Activated CD8-positive, alpha-beta memory T cell treated with anti-CD3 and anti-CD28 coated beads for 24 hours (primary cell): ENCODE measurements around the gene RPP21.
A peak's percentile ranks its signal among the peaks of the same experiment; 100 is the strongest.
"Not testable (repeated sequence)": the region's sequence is repeated elsewhere in the genome, so short reads cannot be mapped to it uniquely, and the experiment has no call there.

Source experiments
- DNase-seq: peaks from one replicate; pipeline ENCODE4 v3.0.0-alpha.2; 2020

Gene RPP21

GRCh38 chr6:30331981-30332380, 13.0 kb upstream of the RPP21 start:
- no peak for DNase-seq

GRCh38 chr6:30334075-30334783, 10.7 kb upstream of the RPP21 start:
- DNase-seq, result no peak

- no peak for DNase-seq
These were observed 4.3 kb upstream of the RPP21 start for GRCh38 chr6:30340589-30341054.

- DNase-seq, result no peak
These were observed 3.7 kb upstream of the RPP21 start for GRCh38 chr6:30341218-30341617.

- DNase-seq, result no peak
These were observed 3.2 kb upstream of the RPP21 start for GRCh38 chr6:30341728-30342127.

GRCh38 chr6:30344191-30344867, 627 bp upstream of the RPP21 start:
- DNase-seq, result no peak

GRCh38 chr6:30345852-30346251, 896 bp downstream of the RPP21 start:
- no peak for DNase-seq

- no peak for DNase-seq
These were observed 4.0 kb downstream of the RPP21 start for GRCh38 chr6:30348957-30349356.

GRCh38 chr6:30349421-30350177, 4.6 kb downstream of the RPP21 start:
- no peak for DNase-seq

- no peak for DNase-seq
These were observed 5.6 kb downstream of the RPP21 start for GRCh38 chr6:30350524-30350923.

GRCh38 chr6:30352550-30352949, 7.6 kb downstream of the RPP21 start:
- DNase-seq, result no peak

GRCh38 chr6:30355281-30355680, 10.3 kb downstream of the RPP21 start:
- DNase-seq, result no peak

GRCh38 chr6:30356536-30356935, 11.6 kb downstream of the RPP21 start:
- DNase-seq, result no peak

- DNase-seq, result peak; percentile 75
These were observed 13.0 kb downstream of the RPP21 start for GRCh38 chr6:30357678-30358540.

- no peak for DNase-seq
These were observed 14.3 kb downstream of the RPP21 start for GRCh38 chr6:30359276-30359675.

- DNase-seq, result no peak
These were observed 15.2 kb downstream of the RPP21 start for GRCh38 chr6:30360139-30360538.

GRCh38 chr6:30361661-30362060, 16.7 kb downstream of the RPP21 start:
- DNase-seq, result no peak

- no peak for DNase-seq
These were observed 18.5 kb downstream of the RPP21 start for GRCh38 chr6:30363459-30363858.

GRCh38 chr6:30364591-30364990, 19.6 kb downstream of the RPP21 start:
- DNase-seq, result no peak

GRCh38 chr6:30369280-30369679, 24.3 kb downstream of the RPP21 start:
- DNase-seq, result not testable (repeated sequence)

- DNase-seq, result no peak
These were observed 33.5 kb downstream of the RPP21 start for GRCh38 chr6:30378290-30378937.

GRCh38 chr6:30380464-30380863, 35.5 kb downstream of the RPP21 start:
- no peak for DNase-seq
